Skeletal muscle tissue (tissue), 4 donors: ENCODE results near the gene GALM. TPM values are rescaled to one million over a fixed set of nuclear protein-coding genes. Genes with fewer than 3 reads are reported as not detected.
"Not testable (repeated sequence)": the region's sequence is repeated elsewhere in the genome, so short reads cannot be mapped to it uniquely, and the experiment has no call there.

Source experiments
- H3K27ac ChIP-seq: one replicate; pipeline ENCODE4 v1.7.0; 2013; ENCODE audit warnings: mild to moderate bottlenecking, low read depth, low read length, inconsistent platforms
- H3K27me3 ChIP-seq, 3 donors: one replicate each; pipeline ENCODE4 v1.7.0; 2013; ENCODE audit warnings: low read length in 3 of 3; ENCODE audit not compliant: control insufficient read depth in 3 of 3, insufficient read depth in 3 of 3
- H3K36me3 ChIP-seq, 3 donors: one replicate each; pipeline ENCODE4 v1.7.0; 2013; ENCODE audit warnings: low read length in 3 of 3; ENCODE audit not compliant: control insufficient read depth in 3 of 3, insufficient read depth in 3 of 3
- H3K4me1 ChIP-seq, 3 donors: one replicate each; pipeline ENCODE4 v1.7.0; 2013; ENCODE audit warnings: low read length in 3 of 3, mild to moderate bottlenecking in 3 of 3; ENCODE audit not compliant: control insufficient read depth in 3 of 3, insufficient read depth in 3 of 3
- H3K4me3 ChIP-seq, 3 donors: one replicate each; pipeline ENCODE4 v1.7.0; 2013; ENCODE audit warnings: low read length in 3 of 3
- H3K9ac ChIP-seq, 3 donors: one replicate each; pipeline ENCODE4 v1.7.0; 2013; ENCODE audit warnings: low read length in 3 of 3, mild to moderate bottlenecking in 3 of 3, moderate library complexity in 2 of 3, low read depth in 1 of 3
- H3K9me3 ChIP-seq, 3 donors: one replicate each; pipeline ENCODE4 v1.7.0; 2013; ENCODE audit warnings: low read length in 3 of 3; ENCODE audit not compliant: control insufficient read depth in 3 of 3
- total RNA-seq: library from RNA; depleted of rRNA; stranded (reverse); fragments of >200 nt; gene quantifications from one replicate; pipeline ENCODE4 v1.2.3, GENCODE V29; 2014
- donor health status: Osteomylitis.

Gene GALM
- total RNA-seq, 1 donor from 2014 or later: 18.3 TPM

GRCh38 chr2:38706846-38707345 is 41.0 kb downstream of the GALM start:
- H3K4me1 ChIP-seq: no peaks in the 10 kb centered on the region
- H3K9ac ChIP-seq: no peak overlapping the region
- H3K4me3 ChIP-seq: no peak overlapping the region
- no peak overlapping the region for H3K27ac ChIP-seq
- H3K36me3 ChIP-seq: peaks cover 0 to 4% (median 0%) of the 10 kb centered on the region in 3 donors
- no peaks in the 10 kb centered on the region for H3K9me3 ChIP-seq
- no peaks in the 10 kb centered on the region for H3K27me3 ChIP-seq

GRCh38 chr2:38708491-38708890 is 42.6 kb downstream of the GALM start:
- not testable (repeated sequence) for H3K9me3 ChIP-seq, H3K36me3 ChIP-seq, H3K27me3 ChIP-seq

GRCh38 chr2:38708900-38709566 is 43.1 kb downstream of the GALM start:
- Histone ChIP-seq H3K4me3 (no peak overlapping the region), H3K9me3 (no peaks in the 10 kb centered on the region), H3K27me3 (no peaks in the 10 kb centered on the region), H3K9ac (no peak overlapping the region), H3K4me1 (no peaks in the 10 kb centered on the region), H3K27ac (no peak overlapping the region), H3K36me3 (peaks cover 0 to 4% (median 0%) of the 10 kb centered on the region in 3 donors)

More at GRCh38 chr2:38708491-38708890, 42.6 kb downstream of the GALM start:
- not testable (repeated sequence) for H3K4me1 ChIP-seq, H3K27ac ChIP-seq, H3K9ac ChIP-seq, H3K4me3 ChIP-seq

- no peaks in the 10 kb centered on the region for H3K4me1 ChIP-seq
- peaks cover 0 to 4% (median 0%) of the 10 kb centered on the region in 3 donors for H3K36me3 ChIP-seq
- H3K9me3 ChIP-seq: no peaks in the 10 kb centered on the region
- H3K9ac ChIP-seq: no peak overlapping the region
- no peaks in the 10 kb centered on the region for H3K27me3 ChIP-seq
- no peak overlapping the region for H3K4me3 ChIP-seq
- no peak overlapping the region for H3K27ac ChIP-seq
Observed at GRCh38 chr2:38709567-38710194, 43.8 kb downstream of the GALM start.

GRCh38 chr2:38711558-38711957 is 45.6 kb downstream of the GALM start:
- H3K9me3 ChIP-seq: no peaks in the 10 kb centered on the region
- no peaks in the 10 kb centered on the region for H3K27me3 ChIP-seq

GRCh38 chr2:38712413-38712812 is 46.5 kb downstream of the GALM start:
- Histone ChIP-seq H3K36me3 (peaks cover 0 to 4% (median 2%) of the 10 kb centered on the region in 3 donors), H3K9ac (no peak overlapping the region), H3K4me3 (no peak overlapping the region), H3K4me1 (no peaks in the 10 kb centered on the region), H3K27ac (no peak overlapping the region), H3K27me3 (no peaks in the 10 kb centered on the region), H3K9me3 (no peaks in the 10 kb centered on the region)

More at GRCh38 chr2:38711558-38711957, 45.6 kb downstream of the GALM start:
- Histone ChIP-seq H3K27ac (no peak overlapping the region), H3K9ac (no peak overlapping the region), H3K4me3 (no peak overlapping the region), H3K4me1 (no peaks in the 10 kb centered on the region), H3K36me3 (peaks cover 0 to 4% (median 2%) of the 10 kb centered on the region in 3 donors)

GRCh38 chr2:38712871-38713270 is 47.0 kb downstream of the GALM start:
- Histone ChIP-seq H3K4me3 (no peak overlapping the region), H3K4me1 (no peaks in the 10 kb centered on the region), H3K9ac (no peak overlapping the region), H3K36me3 (peaks cover 0 to 4% (median 2%) of the 10 kb centered on the region in 3 donors), H3K27ac (no peak overlapping the region), H3K27me3 (no peaks in the 10 kb centered on the region), H3K9me3 (no peaks in the 10 kb centered on the region)

GRCh38 chr2:38713338-38713737 is 47.4 kb downstream of the GALM start:
- no peaks in the 10 kb centered on the region for H3K27me3 ChIP-seq
- peaks cover 0 to 4% (median 2%) of the 10 kb centered on the region in 3 donors for H3K36me3 ChIP-seq
- H3K4me1 ChIP-seq: no peaks in the 10 kb centered on the region
- no peak overlapping the region for H3K27ac ChIP-seq
- H3K4me3 ChIP-seq: no peak overlapping the region
- H3K9me3 ChIP-seq: no peaks in the 10 kb centered on the region
- H3K9ac ChIP-seq: no peak overlapping the region

GRCh38 chr2:38714941-38715340 is 49.0 kb downstream of the GALM start:
- not testable (repeated sequence) for H3K4me1 ChIP-seq, H3K27ac ChIP-seq, H3K27me3 ChIP-seq, H3K9ac ChIP-seq, H3K36me3 ChIP-seq, H3K4me3 ChIP-seq, H3K9me3 ChIP-seq

GRCh38 chr2:38716185-38716584 is 50.3 kb downstream of the GALM start:
- Histone ChIP-seq H3K36me3 (peaks cover 0 to 4% (median 2%) of the 10 kb centered on the region in 3 donors), H3K9me3 (no peaks in the 10 kb centered on the region), H3K27ac (no peak overlapping the region)

More at GRCh38 chr2:38716185-38716584, 50.3 kb downstream of the GALM start:
- H3K27me3 ChIP-seq: no peaks in the 10 kb centered on the region
- H3K9ac ChIP-seq: no peak overlapping the region
- peaks cover 5 to 13% (median 5%) of the 10 kb centered on the region in 3 donors for H3K4me1 ChIP-seq
- H3K4me3 ChIP-seq: no peak overlapping the region
